GM18517 (cell line): Measurements from ENCODE around the gene ASTE1.
"Not testable (repeated sequence)": the region's sequence is repeated elsewhere in the genome, so short reads cannot be mapped to it uniquely, and the experiment has no call there.

Experiments used
- ATAC-seq: cut with Tn5 transposase; IDR thresholded peaks from one replicate; pipeline ENCODE4 v1.9.1; 2021; ENCODE audit warnings: mild to moderate bottlenecking, moderate library complexity; ENCODE audit not compliant: unreplicated experiment

The ASTE1 gene

DNA sequence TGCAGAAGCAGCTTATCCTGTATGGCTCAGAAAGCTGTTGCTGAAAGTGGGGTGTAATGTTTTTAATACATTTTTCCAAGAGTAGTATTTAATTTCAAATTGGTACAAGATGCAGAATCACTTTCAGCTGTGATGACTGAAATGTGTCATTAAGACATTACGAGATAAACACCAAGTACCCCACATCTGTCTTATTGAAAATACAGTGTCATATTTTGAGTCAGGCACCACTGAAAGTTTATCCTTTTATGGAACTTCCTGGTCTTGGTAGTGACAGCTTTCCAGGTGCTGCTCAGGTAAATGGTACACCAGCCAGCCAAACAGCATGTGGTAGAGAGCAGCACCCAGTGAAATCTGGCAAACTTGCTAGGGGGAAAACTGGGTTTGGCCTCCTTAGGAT lies 16.9 kb downstream of the ASTE1 start:
- no peak for ATAC-seq

DNA sequence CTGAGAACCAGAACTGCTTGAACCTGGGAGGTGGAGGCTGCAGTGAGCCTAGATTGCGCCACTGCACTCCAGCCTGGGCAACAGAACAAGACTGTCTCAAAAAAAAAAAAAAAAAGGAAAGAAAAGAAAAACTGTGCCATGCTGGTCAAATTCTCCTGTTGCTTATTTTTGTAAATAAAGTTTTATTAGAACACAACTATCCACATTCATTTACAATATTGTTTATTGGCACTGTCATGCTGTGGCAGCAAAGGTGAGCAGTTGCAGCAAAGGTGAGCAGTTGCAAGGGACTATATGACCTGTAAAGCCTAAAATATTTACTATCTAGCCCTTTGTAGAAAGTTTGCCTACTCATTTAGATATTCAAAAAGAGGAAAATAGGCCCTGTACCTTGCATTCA lies 18.3 kb downstream of the ASTE1 start:
- ATAC-seq, result no peak

DNA sequence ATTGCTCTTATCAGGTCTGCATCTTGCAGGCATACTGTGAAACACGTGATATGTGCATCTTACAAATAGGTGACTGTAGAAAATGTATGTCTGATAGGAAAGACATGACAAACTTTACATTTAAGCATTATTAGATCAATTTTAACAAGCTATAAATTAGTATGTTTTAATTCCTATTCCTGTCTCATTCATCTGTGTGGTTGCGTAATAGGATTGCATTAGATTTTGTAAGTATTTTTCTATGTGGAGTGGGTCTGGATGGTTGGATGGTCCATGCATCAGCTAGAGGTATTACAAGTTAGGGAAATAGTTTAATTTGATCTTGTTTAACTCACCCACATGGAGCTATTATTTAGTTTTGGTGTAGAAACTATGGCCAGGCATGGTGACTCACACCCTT lies 18.8 kb downstream of the ASTE1 start:
- ATAC-seq, result no peak

DNA sequence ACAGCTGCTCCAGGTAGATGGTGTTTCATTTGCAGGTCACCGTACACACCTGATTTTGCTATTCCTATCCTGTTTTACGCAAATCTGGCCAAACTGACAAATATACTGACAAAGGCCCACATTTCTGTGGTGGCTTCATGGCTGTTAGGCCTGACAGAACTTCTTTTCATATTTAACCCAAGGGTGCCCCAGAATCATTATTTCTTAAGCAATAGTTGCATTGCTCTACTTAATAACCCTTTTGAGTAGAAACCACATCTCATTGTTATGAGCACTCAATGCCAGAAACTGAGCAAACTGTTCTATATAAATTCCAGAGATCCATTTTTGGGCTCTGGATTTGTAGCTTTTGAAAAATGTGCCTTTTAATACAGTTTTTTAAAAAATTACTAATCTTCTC lies 19.4 kb downstream of the ASTE1 start:
- no peak for ATAC-seq

DNA sequence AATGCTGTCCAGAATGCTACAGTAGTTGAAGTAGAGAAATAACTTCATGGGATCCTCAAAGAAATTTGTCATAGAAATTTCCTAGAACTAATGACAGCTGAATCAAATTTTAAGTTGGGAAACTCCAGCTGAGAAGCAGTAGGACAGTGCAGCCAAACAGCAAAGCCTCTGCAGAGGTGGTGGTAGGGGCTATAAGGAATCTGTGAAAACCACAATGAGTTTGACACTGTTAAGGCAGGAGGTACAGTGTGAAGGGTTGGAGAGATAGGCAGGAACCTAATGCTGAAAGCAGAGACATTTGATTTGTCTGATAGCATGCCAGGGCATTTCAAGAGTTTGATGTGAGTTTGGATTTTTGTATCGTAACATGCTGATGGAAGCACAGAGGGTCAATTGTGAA lies 22.0 kb downstream of the ASTE1 start:
- no peak for ATAC-seq

DNA sequence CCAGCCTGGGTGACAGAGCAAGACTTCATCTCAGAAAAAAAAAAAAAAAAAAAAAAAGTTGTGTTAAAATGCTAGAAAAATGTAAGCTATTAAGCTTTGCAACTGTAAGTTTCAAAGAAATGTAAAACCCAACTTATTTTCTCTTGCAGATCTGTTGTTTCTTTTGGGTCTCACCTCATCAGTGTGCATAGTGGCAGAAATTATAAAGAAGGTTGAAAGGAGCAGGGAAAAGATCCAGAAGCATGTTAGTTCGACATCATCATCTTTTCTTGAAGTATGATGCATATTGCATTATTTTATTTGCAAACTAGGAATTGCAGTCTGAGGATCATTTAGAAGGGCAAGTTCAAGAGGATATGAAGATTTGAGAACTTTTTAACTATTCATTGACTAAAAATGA lies 25.6 kb downstream of the ASTE1 start:
- ATAC-seq, result no peak

DNA sequence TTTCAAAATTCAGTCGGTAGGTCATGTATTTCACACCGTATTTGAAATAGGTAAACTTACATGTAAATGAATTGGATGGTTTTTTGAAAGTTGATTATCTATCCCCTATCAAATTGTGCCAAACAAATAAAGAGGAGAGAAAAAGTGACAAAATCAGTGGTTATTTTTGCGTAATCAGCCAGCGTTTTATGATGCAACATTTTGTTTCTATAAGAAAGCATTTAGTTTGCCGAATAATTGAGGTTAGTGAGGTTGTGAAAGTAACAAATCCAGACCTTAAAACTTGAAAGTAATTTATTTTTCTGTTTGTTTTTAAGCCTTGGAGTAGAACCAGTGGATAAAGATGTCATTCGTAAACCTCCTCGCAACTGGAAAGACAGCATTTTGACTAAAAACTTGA lies 29.3 kb downstream of the ASTE1 start:
- ATAC-seq, result no peak

DNA sequence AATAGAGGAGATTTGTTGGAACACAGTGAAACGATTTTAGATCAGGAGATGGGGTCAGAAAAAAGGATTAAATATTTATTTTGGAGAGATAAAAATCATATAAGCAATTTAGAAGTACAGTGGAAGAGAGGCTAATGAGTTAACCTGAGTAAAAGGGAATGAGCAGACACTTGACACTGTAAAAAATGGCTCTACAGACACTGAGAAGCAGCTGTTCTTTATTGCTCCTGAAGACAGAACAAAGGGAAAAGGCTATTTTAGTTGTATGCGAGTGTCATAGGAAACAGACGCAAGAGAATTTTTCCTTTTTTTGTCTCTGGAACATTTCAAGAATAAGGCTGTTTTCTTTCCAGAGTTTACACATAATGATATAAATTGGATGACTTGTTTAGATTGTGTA lies 34.3 kb downstream of the ASTE1 start:
- ATAC-seq, result no peak

DNA sequence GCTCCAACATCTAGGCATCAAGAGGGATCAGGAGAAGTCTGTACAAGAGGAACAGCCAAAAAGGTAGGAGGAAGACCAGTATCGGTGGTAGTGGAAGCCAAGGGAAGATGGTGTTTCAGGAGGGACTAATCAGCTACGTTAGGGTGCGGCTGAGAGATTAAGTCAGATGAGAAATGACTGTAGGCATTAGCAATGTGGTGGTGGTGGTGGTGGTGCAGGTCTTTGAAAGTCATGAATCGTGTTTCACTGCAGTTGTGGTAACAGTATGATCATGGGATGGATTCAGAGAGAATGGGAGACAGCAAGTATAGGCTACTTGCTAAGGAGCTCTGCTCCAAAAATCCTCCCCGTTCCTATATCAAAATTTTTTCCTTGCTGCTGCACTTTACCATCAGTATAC lies 35.5 kb downstream of the ASTE1 start:
- no peak for ATAC-seq

DNA sequence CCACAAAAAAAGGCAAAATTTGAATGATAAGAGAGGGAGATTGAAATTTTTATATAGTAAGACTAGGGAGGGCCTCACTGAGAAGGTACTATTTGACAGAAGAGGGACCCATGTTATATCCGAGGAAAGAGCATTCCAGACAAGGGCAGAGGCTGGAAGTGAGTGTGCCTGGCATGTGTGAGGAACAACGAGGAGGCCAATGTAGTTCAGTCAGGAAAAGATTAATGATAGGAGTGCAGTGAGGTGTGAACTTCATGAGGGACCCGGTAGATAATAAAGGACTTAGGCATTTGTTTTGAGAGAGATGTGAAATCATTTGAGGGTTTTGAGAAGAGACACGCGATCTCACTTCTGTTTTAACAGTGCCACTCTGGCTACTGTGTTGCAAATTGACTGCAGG lies 36.3 kb downstream of the ASTE1 start:
- no peak for ATAC-seq

DNA sequence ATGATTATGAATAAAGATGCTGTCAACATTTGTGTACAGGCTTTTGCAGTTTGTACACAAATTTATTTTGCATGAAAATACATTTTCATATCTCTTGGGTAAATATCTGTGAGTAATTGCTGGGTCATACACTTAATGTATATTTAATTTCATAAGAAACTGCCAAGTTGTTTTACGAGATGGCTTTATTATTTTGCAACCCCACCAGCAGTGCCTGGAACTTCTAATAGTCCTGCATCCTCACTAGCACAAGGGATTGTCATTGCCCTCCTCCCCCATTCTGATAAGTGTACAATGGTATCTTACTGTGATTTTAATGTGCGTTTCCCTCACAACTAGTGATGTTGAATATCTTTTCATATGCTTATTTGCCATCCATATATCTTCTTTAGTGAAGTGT lies 45.2 kb downstream of the ASTE1 start:
- no peak for ATAC-seq

DNA sequence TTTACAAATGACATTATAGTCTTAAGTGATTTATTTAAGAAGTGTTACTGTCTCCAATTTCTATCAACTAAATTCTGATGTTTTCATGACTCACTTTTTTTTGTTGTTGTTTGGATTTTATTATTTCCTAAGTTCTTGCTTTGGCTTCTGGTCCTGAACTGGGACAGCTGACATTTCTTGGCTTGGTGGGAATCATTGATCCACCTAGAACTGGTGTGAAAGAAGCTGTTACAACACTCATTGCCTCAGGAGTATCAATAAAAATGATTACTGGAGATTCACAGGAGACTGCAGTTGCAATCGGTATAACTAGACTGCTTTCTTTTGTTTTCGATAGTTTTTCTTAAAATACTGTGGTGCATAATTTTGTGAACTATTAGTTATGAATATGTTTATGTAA lies 47.5 kb downstream of the ASTE1 start:
- no peak for ATAC-seq

DNA sequence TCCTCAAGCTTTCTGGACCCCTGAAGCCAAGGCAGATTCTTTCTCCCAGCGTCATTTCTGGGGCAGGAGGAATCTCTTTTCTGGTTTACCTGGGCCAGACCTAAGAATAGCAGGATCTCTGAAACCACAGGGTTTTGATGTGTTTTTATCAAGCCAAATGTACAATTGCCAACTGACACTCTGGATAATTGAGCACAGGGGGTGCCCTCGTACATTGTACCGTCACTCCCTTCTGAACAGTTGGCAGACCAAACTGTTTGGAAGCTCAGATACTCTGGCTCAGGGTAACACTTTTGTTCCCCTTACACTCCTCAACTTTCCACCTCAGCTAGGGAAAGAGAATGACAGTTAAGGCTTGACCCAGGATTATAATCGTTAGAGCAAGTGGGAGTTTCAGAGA lies 49.9 kb downstream of the ASTE1 start:
- ATAC-seq, result no peak

DNA sequence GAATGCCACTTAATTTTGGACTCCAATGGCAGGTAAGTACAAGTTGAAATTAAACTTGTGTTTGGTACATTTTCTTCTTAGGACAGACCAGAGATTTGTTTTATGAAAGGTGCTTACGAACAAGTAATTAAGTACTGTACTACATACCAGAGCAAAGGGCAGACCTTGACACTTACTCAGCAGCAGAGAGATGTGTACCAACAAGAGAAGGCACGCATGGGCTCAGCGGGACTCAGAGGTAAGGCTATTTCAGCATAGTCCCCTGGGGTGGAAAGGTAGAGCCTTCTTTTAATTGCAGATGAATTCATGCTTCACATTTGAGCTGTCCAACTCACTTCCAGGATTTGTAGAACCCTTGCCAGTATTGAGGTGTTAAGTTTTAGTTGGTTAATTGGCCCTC lies 51.4 kb downstream of the ASTE1 start:
- no peak for ATAC-seq

DNA sequence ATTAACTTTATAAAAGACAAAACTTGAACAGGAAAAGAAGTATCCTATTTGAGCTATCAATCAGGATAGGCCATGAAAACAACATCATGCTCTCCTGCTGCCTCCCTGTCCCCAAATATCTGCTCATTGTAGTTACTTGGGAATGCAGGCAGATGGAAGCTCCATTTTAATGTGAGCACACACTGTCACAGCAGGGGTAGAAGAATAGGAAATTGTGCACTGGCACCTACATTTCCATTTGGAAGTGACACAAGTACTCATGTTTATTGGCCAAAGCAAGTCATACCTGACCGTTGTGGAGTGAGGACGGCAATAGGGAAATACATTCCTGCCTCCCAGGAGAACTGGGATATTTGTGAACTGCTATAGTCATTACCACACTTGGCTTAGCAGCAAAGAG lies 52.4 kb downstream of the ASTE1 start:
- ATAC-seq, result no peak

DNA sequence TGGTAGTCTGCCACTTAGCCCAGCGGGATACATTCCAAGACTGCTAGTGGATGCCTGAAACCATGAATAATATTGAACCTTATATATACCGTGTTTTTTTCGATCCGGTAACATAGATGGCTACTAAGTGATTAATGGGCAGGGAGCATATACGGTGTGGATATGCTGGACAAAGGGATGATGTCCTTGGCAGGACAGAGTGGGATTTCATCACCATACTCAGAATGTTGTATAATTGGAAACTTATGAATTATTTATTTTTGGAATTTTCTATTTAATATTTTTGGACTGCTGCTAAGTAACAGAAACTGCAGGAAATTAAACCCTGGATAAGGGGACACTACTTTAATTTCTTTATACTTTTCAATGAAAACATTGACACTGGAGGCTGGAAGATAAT lies 53.2 kb downstream of the ASTE1 start:
- no peak for ATAC-seq

DNA sequence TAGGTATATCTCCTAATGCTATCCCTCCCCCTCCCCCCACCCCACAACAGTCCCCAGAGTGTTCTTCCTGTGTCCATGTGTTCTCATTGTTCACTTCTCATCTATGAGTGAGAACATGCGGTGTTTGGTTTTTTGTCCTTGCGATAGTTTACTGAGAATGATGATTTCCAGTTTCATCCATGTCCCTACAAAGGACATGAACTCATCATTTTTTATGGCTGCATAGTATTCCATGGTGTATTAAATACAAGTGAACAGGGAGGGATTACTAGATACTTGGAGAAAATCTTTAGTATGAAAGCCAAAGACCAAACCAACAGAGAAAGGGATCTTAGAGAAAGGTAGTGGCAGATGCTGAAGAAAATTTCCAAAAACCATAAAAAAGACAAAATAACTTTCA lies 54.0 kb downstream of the ASTE1 start:
- not testable (repeated sequence) for ATAC-seq

DNA sequence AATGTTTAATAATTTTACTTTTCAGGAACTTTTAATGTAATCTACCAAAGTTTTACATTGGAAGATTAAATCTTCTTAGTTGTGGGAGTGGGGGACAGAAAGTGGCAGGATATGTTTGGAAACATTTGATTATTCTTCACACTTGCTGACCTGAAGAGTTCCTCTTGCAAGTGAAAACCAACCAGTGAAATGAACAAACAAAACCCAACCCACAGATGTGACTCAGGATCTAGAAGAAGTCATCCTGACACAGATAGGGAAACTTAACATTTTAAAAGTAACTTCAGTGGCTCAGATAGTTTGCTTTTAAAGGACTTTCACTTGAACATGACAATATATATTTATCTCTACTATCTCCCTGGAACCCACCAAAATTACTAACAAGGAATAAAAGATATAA lies 55.4 kb downstream of the ASTE1 start:
- no peak for ATAC-seq

DNA sequence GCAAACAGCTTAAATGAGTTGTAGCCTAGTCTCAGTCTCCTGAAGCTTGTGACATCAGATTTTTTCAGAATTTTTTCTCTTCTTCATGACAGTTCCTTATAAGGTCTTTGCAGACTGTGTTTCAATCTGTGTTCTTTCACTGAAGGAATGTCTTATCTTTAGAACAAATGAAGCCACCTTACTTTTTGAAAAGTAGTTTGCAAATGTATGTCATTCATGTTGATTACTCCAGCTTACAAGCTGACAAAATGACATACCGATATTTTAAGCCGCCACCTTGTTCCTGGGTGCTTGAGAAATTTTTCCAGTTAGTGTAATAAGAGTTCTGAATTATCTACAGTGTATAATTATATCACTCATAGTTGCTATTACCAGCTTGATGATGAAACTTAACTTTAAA lies 57.0 kb downstream of the ASTE1 start:
- ATAC-seq, result no peak

DNA sequence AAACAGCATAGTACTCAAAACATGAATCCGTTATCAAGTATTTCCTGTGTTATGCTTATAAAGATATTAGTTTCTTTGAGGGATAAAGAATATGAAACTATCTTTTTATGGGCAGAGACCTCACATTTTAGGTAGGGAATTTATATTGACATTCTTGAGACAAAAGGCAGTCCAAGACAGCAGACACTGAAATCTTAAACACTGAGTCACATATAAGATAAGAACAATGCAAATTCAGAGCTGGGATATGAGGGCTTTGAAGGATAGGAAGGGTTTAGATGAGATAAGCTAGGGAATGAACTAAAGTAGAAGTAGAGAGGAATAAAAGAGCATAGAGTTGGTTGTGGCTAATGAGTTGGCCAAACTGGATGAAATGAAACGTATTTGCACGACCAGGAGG lies 58.4 kb downstream of the ASTE1 start:
- ATAC-seq, result no peak

DNA sequence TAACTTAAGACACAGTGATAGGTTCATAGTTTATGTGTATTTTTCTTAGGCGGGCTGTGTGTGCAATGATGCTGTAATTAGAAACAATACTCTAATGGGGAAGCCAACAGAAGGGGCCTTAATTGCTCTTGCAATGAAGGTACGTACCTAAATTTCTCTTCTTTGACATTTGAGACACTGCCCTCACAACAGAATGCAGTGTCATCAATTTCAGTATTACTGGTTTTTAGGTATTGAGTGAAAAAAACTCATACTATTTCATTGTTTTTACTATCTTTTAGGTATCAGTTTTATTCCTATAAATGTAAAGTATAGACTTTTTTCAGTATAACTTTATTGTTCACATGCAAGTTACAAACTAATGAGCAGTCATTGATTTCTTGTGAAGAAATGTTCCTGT lies 59.3 kb downstream of the ASTE1 start:
- ATAC-seq, result no peak

DNA sequence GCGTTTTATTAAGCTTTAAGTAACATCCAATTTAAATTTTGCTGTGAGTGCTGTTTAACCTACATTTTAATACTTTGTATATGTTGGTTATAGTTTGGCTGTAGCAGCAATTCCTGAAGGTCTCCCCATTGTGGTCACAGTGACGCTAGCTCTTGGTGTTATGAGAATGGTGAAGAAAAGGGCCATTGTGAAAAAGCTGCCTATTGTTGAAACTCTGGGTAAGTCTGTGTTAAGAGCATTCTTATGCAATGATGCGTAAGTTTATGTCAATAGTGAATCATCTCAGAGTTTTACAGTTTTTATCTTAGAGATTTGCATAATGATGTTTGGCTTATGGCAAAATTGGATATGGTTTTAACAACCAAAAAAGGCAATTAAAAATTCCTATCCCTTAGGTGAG lies 62.7 kb downstream of the ASTE1 start:
- no peak for ATAC-seq
